Body of pancreas (tissue), 4 donors: ENCODE data around the gene ZGPAT.

ENCODE experiments used
- CTCF ChIP-seq, 7 experiments: fragments of 450-650 bp in 4 of 7; fragments of 200-600 bp in 3 of 7; sonication (generic) in 3 of 7; IDR thresholded peaks; one replicate each; pipeline ENCODE4 v1.5.1; 2016 to 2019; ENCODE audit warnings: antibody characterized with exemption in 7 of 7
- POLR2A ChIP-seq, 3 donors: fragments of 450-650 bp; IDR thresholded peaks; one replicate each; pipeline ENCODE4 v1.6.1; 2016; ENCODE audit warnings: antibody characterized with exemption in 3 of 3, mild to moderate bottlenecking in 2 of 3

GRCh38 chr20:63690898-63691710 is 16.7 kb upstream of the ZGPAT start:
- no peak for TF ChIP-seq CTCF (IDR thresholded peaks at IDR 0.05)
- no peak for TF ChIP-seq POLR2A (IDR thresholded peaks at IDR 0.05)
